Panc1 (cell line): ENCODE results near the gene FAM117A. TPM values are rescaled to one million over a fixed set of nuclear protein-coding genes. Genes with fewer than 3 reads are reported as not detected.

ENCODE experiments used
- ATAC-seq: fragments of 200-7000 bp; cut with Tn5 transposase; 2 replicates; pipeline ENCODE4 v1.9.1; 2020; ENCODE audit warnings: mild to moderate bottlenecking, moderate library complexity
- BruUV-seq: library from RNA; stranded (reverse); fragments of 400-500 nt; replicated peaks from 2 replicates; lab custom pipeline; 2021; lab: Mats Ljungman, UMichigan
- CTCF ChIA-PET: fragments of 300-600 bp; sonication (Branson Sonifier 250); formaldehyde crosslinking; loops from one replicate; lab custom pipeline; 2022; ENCODE audit warnings: antibody characterized with exemption; lab: Charles Lee
- POLR2A ChIA-PET: fragments of 300-600 bp; sonication (Branson Sonifier 250); formaldehyde crosslinking; loops from one replicate; lab custom pipeline; 2022; ENCODE audit warnings: antibody characterized with exemption; lab: Charles Lee
- DNase-seq: peaks from one replicate; pipeline ENCODE4 v3.0.0-alpha.2; 2010; ENCODE audit warnings: low read depth, low spot score
- H3K27ac ChIP-seq: 2 replicates; pipeline ENCODE4 v1.5.1; 2011; ENCODE audit warnings: mild to moderate bottlenecking, low read length, inconsistent platforms
- H3K27me3 ChIP-seq: fragments of 200-500 bp; sonication (Bioruptor generic); 2 replicates; pipeline ENCODE4 v1.6.0; 2014; ENCODE audit warnings: low read length, inconsistent platforms; ENCODE audit not compliant: control insufficient read depth, insufficient read depth
- H3K36me3 ChIP-seq: fragments of 200-500 bp; sonication (Bioruptor generic); 2 replicates; pipeline ENCODE4 v1.5.1; 2014; ENCODE audit warnings: inconsistent platforms, mild to moderate bottlenecking, low read length, moderate library complexity; ENCODE audit not compliant: control insufficient read depth, insufficient read depth
- H3K4me1 ChIP-seq: 2 replicates; pipeline ENCODE4 v1.5.1; 2011; ENCODE audit warnings: inconsistent platforms, mild to moderate bottlenecking, low read length, moderate library complexity; ENCODE audit not compliant: control insufficient read depth, insufficient read depth
- H3K4me3 ChIP-seq, 2 experiments: 2 replicates each; pipeline ENCODE4 v1.5.1; 2011 to 2012; ENCODE audit warnings: low read depth in 2 of 2, low read length in 2 of 2, mild to moderate bottlenecking in 2 of 2, inconsistent platforms in 1 of 2, moderate library complexity in 1 of 2
- H3K9me3 ChIP-seq: fragments of 200-500 bp; sonication (Bioruptor generic); 2 replicates; pipeline ENCODE4 v1.5.1; 2014; ENCODE audit warnings: low read depth, mild to moderate bottlenecking, inconsistent platforms, low read length, moderate library complexity; ENCODE audit not compliant: control insufficient read depth, insufficient read depth
- POLR2AphosphoS5 ChIP-seq: IDR thresholded peaks from 2 replicates; pipeline ENCODE4 v1.6.1; 2012; ENCODE audit warnings: mild to moderate bottlenecking, low read depth, low read length, moderate library complexity
- SIN3A ChIP-seq: IDR thresholded peaks from 2 replicates; pipeline ENCODE4 v1.6.1; 2012; ENCODE audit warnings: low read depth, mild to moderate bottlenecking, low read length, moderate library complexity, borderline replicate concordance; ENCODE audit not compliant: insufficient read depth
- TCF7L2 ChIP-seq: IDR thresholded peaks from 2 replicates; pipeline ENCODE4 v1.6.1; 2011; ENCODE audit warnings: mild to moderate bottlenecking, low read depth, low read length, inconsistent platforms
- in situ Hi-C: cut with HindIII; loops from 2 replicates; pipeline ENCODE4 v1.10.0; 2016; ENCODE audit warnings: low sequenced_read_pairs, low pct_unique_long_range_greater_than_20kb
- intact Hi-C: fragments of 100-400 bp; cut with micrococcal nuclease; formaldehyde crosslinking; loops from one replicate; pipeline ENCODE4 v1.10.0; 2022; ENCODE audit not compliant: unreplicated experiment
- total RNA-seq: library from RNA; stranded (reverse); gene quantifications from one replicate; pipeline ENCODE4 v1.2.1, GENCODE V29; 2021; ENCODE audit not compliant: unreplicated experiment
- TF ChIP-seq, protein P1 (sequence below), 2 experiments: IDR thresholded peaks; 2 replicates each; pipeline ENCODE4 v1.6.1; 2011 to 2012; ENCODE audit warnings: low read depth in 2 of 2, control low read depth in 1 of 2, low read length in 1 of 2, mild to moderate bottlenecking in 1 of 2, moderate library complexity in 1 of 2; ENCODE audit not compliant: insufficient read depth in 1 of 2
- TF ChIP-seq, protein P2 (sequence below): fragments of 450-650 bp; IDR thresholded peaks from 2 replicates; pipeline ENCODE4 v1.5.1; 2017; ENCODE audit warnings: mild to moderate bottlenecking

FAM117A gene
- total RNA-seq, 1 experiment from 2014 or later: 8.0 TPM

DNA sequence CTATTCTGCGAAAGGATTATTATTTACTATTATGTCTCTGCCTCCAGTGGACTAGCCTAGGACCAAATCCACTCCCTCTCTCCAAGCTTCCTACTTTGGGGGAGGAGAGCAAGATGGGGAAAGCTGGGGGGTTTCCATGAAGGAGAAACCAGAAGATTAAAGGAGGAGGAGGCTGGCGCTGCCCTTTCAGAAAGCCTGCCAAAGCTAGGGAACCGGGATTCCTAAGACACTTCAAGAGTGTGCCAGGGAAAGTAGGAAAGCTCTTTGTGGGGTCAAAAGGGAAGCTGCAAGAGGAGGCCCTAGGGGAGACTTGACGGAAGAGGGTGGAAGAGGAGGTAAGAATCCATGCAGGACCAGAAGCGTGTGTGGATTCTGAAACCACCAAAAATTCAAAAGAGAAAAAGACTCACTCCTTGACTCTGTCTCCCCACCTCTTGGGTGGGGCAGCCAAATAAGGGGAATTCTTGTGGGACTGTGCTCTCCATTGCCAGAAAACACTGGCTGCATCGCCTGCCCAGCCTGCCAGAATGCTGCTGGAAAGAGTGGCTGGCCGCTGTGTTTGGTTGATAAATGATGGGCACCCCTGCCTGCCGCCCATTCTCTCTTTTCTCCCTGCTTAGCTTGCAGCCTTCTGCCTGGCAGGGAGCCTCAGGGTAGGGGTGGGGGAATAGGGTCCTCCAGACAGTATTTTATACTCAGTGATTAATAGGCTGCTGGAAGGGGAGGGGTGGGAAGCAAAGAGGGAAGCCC is 12.8 kb upstream of the FAM117A start:
- in situ Hi-C loops: no loop called here
- BruUV-seq: no TSS peak
- ChIA-PET POLR2A (no interaction called here), CTCF (no interaction called here)
- no peaks in the 10 kb centered on the region for H3K4me1 ChIP-seq
- TF ChIP-seq POLR2AphosphoS5: no peak
- no peak for TF ChIP-seq TCF7L2
- TF ChIP-seq SIN3A: no peak
- TF ChIP-seq, protein P1, sequence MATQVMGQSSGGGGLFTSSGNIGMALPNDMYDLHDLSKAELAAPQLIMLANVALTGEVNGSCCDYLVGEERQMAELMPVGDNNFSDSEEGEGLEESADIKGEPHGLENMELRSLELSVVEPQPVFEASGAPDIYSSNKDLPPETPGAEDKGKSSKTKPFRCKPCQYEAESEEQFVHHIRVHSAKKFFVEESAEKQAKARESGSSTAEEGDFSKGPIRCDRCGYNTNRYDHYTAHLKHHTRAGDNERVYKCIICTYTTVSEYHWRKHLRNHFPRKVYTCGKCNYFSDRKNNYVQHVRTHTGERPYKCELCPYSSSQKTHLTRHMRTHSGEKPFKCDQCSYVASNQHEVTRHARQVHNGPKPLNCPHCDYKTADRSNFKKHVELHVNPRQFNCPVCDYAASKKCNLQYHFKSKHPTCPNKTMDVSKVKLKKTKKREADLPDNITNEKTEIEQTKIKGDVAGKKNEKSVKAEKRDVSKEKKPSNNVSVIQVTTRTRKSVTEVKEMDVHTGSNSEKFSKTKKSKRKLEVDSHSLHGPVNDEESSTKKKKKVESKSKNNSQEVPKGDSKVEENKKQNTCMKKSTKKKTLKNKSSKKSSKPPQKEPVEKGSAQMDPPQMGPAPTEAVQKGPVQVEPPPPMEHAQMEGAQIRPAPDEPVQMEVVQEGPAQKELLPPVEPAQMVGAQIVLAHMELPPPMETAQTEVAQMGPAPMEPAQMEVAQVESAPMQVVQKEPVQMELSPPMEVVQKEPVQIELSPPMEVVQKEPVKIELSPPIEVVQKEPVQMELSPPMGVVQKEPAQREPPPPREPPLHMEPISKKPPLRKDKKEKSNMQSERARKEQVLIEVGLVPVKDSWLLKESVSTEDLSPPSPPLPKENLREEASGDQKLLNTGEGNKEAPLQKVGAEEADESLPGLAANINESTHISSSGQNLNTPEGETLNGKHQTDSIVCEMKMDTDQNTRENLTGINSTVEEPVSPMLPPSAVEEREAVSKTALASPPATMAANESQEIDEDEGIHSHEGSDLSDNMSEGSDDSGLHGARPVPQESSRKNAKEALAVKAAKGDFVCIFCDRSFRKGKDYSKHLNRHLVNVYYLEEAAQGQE (IDR thresholded peaks at IDR 0.05; ENCODE audit: insufficient read depth in 1 of 2, low read depth in 2 of 2, low read length in 1 of 2): no peak
- TF ChIP-seq, protein P2, sequence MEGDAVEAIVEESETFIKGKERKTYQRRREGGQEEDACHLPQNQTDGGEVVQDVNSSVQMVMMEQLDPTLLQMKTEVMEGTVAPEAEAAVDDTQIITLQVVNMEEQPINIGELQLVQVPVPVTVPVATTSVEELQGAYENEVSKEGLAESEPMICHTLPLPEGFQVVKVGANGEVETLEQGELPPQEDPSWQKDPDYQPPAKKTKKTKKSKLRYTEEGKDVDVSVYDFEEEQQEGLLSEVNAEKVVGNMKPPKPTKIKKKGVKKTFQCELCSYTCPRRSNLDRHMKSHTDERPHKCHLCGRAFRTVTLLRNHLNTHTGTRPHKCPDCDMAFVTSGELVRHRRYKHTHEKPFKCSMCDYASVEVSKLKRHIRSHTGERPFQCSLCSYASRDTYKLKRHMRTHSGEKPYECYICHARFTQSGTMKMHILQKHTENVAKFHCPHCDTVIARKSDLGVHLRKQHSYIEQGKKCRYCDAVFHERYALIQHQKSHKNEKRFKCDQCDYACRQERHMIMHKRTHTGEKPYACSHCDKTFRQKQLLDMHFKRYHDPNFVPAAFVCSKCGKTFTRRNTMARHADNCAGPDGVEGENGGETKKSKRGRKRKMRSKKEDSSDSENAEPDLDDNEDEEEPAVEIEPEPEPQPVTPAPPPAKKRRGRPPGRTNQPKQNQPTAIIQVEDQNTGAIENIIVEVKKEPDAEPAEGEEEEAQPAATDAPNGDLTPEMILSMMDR: no peak
- no peaks in the 10 kb centered on the region for H3K36me3 ChIP-seq
- H3K9me3 ChIP-seq: no peaks in the 10 kb centered on the region
- intact Hi-C loops: no loop called here
- no peak for ATAC-seq
- no peaks in the 10 kb centered on the region; the same call in 1 of the 2 replicates for H3K27me3 ChIP-seq
- no peak overlapping the region for H3K27ac ChIP-seq
- H3K4me3 ChIP-seq: no peak overlapping the region
- DNase-seq: no peak

DNA sequence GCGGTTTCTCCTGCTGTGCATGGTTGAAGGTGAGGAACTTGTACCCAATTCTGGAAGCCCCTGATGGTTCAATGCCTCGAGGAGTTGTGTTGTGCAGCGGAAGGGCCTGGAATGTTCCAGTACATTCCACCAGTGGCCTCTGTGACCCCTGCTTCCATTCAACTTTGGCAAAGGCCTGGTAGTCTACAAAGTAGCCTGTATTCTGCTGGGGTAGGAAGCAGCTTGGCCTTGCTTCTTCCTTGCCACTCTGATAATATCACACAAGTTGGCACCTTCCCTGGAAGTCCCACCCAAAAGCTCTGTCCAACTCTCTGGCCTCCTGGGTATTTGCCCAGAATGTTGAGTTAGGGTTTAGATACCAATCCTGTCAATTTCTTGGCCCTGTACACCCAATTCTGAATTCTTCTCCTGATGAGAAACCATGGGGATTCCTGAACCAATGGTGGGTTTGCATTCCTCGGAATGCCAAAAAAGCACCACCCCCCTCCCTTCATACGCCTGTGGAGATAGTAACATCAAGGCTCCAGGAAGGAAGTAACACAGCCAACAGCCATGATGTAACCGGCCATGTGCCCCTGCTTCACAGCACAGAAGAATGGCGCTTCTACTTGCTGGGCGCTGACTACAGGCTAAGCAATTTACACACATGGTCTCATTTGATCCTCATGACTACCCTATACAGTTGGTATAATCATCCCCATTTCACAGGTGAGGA is 11.8 kb upstream of the FAM117A start:
- DNase-seq: no peak
- ChIA-PET CTCF (no interaction called here), POLR2A (no interaction called here)
- BruUV-seq: no TSS peak
- Histone ChIP-seq H3K4me3 (no peak overlapping the region), H3K36me3 (no peaks in the 10 kb centered on the region), H3K9me3 (no peaks in the 10 kb centered on the region), H3K27me3 (no peaks in the 10 kb centered on the region; the same call in 1 of the 2 replicates), H3K4me1 (no peaks in the 10 kb centered on the region), H3K27ac (no peak overlapping the region)
- in situ Hi-C loops (no loop called here), intact Hi-C loops (no loop called here)
- no peak for ATAC-seq
- TF ChIP-seq, protein P2: no peak
- TF ChIP-seq TCF7L2 (no peak), SIN3A (no peak), POLR2AphosphoS5 (no peak)
- TF ChIP-seq, protein P1 (IDR thresholded peaks at IDR 0.05; ENCODE audit: insufficient read depth in 1 of 2, low read depth in 2 of 2, low read length in 1 of 2): no peak
